ENCODE measurements around the gene XRCC2.
"Not testable (repeated sequence)": the region's sequence is repeated elsewhere in the genome, so short reads cannot be mapped to it uniquely, and the experiment has no call there.

XRCC2 gene

DNA sequence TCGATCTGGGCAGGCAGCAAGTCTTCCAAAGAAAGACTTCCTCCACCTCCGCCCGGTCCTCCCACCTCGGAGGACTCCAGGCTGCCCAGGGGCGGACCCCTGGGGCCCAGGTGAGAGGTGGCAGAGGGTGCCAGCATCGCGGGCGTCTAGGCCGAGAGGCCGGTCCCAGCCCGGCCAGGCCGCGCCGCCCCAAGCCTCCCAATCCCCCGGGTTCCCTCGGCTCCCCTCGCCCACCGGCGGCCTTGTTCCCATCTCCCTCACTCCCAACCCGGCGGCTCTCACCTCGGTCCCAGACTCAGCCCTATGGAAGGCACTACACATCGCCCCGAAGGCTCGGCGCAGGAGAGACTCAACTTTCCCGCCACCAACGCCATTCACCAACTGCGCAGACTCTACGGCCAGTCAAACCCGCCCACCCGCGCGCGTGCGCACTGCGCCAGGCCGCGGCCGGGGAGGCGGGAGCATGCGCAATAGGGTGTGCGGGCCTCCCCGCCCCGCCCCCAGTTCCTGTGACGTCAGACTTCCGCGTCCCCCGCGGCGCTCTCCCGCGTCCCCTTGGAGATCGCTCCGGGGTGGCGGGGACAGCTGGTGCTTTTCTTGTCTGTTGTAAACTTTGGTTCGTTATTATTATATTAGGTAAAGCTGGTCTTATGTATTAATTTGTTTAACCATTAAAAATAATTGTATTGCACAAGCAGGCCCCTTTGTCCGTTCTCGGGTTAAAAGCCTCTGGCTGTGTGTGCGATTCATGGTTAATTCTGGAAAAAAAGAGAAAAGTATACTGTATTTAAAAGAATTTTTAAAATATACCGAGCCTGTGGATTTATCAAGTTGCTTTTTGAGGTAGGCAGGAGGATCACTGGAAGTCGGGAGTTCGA, at the start of gene XRCC2:
XRCC2 (minus strand) TSS at position 383 of the 878 bp plus-strand sequence; CDS start at position 321, 62 bp downstream.
- peak; percentile 100 for DNase-seq (ENCODE audit: low spot score)

DNA sequence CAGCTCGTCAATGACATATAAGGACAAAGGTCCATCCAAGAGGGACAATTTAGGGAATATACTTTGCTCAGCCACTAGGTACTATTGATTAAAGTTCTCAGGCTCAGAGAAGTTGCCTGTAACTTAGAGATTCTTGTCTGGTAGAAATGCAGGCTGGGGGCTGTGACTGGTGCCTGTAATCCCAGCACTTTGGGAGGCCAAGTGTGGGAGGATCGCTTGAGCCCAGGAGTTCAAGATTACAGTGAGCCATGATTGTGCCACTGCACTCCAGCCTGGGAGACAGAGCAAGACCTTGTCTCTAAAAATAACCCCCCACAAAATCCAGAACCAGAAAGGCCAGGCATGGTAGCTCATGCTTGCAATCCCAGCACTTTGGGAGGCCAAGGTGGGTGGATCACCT, 47.4 kb upstream of the XRCC2 start:
- DNase-seq (ENCODE audit: low spot score): no peak

DNA sequence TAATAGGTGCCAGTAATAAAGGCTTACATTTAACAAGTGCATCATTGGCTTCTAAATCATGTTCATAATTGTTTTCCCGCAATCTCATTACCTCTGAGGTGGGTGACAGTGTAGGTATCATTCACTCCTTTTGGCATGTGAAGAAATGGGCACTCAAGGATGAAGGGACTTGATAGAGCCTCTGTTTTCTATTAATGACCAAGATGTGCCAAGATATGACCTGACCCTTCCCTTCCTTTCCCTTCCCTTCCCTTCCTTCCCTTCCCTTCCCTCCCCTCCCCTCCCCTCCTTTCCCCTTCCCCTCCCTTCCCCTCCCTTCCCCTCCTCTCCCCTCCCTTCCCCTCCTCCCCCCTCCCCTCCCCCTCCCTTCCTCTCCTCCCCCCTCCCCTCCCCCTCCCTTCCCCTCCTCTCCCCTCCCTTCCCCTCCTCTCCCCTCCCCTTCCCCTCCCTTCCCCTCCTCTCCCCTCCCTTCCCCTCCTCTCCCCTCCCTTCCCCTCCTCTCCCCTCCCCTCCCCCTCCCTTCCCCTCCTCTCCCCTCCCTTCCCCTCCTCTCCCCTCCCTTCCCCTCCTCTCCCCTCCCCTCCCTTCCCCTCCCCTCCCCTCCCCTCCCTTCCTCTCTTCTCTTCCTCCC, 36.6 kb upstream of the XRCC2 start:
- not testable (repeated sequence) for DNase-seq (ENCODE audit: low spot score)

DNA sequence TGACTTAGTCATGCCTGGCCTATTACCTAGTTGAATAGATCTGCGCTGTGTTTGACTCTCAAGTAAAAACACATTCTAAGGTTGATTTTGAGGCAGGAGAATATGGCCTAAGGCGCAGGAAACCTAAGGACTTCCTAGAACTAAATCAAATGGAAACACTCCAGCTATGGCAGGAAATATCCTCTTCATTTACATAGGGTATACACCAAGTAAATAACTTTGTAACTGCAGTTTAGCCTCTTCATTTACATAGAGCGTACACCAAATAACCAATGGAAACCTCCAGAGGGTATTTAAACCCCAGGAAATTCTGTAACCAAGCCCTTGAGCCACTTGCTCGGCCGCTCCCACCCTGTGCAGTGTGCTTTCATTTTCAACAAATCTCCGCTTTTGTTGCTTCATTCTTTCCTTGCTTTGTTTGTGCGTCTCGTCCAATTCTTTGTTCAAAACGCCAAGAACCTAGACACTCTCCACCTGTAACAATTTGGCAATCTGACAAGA, 35.6 kb upstream of the XRCC2 start:
- DNase-seq (ENCODE audit: low spot score): no peak

DNA sequence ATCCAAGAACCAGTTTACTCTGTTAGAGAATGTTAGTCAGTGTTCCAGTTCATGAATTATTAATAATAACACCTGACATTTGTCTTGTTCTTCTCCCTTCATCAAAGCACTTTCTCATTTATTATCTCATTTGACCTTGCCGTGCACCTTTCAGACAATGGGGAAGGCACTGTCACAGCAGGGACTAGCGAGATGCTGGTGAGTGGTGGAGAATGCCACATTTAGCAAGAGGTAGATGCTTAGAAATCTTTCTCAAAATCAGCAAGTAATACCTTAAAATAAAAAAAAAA, 34.2 kb upstream of the XRCC2 start:
- DNase-seq (ENCODE audit: low spot score): no peak

DNA sequence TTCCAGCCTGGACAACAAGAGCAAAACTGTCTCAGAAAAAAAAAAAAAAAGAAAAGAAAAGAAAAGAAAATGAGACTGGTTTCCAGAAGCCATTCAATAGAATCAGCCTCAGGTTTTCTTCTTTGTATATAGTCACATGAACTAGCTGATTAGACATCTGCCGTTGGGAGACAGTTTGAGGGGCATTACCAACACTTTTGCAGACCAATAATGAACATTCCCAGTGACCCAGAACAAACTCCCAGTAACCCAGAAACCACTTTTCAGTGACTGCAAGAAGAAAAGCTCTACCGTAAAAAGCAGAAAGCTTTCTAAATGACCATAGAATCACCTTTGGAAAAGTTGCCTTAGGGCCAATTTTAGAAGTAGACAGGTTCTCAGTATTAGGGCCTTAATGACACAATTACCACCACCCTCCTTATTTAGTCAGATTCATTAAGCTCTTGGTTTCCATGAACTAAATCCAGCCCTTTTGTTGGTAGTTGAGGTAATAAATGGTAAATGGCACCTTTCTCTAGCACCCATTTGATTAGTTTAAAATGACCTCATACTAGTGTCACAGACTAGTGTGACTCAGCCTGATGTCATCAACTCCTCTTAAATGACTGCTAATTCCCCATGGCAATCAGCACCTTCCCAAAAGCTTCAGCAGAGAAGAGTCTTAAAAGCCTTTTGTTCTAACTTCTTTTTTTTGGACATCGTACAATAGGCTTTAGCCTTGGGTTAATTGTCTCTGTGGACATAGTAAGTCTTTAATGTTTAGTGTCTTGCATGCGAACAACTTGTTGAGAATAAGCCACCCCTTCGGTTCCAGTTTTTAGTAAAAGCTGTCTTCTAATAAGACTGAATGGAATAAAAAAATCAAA, 33.6 kb upstream of the XRCC2 start:
- DNase-seq (ENCODE audit: low spot score): no peak

DNA sequence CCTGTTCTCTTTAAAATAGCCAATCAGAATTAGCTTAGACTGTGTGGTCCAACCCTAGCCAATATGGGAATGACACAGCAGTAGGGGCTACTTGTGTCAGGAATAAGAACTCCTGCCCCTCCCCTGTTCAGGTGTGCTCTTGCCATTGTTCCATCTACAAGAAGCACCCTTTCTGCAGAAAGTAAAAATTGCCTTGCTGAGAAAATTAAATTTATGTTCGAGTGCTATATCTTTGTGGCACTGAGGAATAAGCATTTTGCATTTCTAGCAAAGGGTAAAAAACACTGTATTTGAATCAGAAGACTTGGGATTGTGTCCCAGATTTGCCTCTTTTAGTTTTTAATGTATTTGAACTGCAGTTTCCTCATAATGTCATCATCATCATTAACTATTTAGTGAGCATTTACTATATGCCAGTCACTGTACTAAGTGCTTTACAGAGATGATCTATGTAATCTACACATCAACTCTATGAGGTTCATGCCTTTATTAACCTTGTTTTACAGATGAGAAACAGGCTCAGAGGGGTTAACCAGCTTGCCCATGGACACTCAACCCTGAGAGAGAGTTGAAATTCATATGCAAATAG, 28.9 kb upstream of the XRCC2 start:
- no peak for DNase-seq (ENCODE audit: low spot score)

DNA sequence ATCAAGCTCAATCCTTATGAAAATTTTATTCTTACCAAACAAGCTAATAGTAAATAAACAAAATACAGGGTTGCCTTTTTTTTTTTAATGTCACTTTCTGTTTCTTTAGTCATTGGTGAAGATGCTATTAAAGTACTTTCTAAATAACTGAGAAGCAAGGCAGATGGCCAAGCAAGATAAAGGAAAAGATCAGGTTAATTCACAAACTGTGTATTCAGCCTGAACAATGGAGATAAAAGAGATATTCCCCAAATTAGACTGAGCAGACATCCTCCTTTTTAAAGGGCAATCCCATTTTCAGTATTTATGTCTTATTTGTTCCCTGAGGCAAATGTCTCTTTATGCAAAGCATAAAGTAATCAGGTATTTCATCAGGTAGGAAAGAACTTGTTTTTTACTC, 23.1 kb upstream of the XRCC2 start:
- no peak for DNase-seq (ENCODE audit: low spot score)

DNA sequence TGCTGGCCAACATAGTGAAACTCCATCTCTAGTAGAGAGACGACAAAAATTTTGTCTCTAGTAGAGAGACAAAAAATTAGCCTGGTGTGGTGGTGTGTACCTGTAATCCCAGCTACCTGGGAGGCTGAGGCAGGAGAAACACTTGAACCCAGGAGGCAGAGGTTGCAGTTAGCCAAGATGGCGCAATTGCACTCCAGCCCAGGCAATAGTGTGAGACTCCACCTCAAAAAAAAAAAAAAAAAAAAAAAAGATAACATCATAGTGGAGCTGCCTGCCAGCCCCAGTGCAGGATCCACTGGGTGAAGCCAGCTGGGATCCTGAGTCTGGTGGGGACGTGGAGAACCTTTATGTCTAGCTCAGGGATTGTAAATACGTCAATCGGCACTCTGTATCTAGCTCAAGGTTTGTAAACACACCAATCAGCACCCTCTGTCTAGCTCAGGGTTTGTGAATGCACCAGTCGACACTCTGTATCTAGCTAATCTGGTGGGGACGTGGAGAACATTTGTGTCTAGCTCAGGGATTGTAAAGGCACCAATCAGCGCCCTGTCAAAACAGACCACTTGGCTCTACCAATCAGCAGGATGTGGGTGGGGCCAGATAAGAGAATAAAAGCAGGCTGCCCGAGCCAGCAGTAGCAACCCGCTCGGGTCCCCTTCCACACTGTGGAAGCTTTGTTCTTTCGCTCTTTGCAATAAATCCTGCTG, 21.5 kb upstream of the XRCC2 start:
- not testable (repeated sequence) for DNase-seq (ENCODE audit: low spot score)

DNA sequence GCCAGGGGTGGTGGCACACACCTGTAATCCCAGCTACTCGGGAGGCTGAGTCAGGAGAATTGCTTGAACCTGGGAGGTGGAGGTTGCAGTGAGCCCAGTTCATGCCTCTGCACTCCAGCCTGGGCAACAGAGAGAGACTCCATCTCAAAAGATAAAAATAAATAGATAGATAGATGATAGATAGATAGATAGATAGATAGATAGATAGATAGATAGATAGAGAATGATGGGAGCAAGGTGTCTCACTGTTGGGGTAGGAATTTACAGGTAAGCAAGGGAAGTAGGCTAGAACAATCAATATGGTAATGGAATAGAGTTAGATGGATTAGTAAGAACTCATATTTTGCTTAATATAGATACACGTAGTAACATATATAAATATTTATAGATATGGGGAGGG, 16.3 kb upstream of the XRCC2 start:
- not testable (repeated sequence) for DNase-seq (ENCODE audit: low spot score)

DNA sequence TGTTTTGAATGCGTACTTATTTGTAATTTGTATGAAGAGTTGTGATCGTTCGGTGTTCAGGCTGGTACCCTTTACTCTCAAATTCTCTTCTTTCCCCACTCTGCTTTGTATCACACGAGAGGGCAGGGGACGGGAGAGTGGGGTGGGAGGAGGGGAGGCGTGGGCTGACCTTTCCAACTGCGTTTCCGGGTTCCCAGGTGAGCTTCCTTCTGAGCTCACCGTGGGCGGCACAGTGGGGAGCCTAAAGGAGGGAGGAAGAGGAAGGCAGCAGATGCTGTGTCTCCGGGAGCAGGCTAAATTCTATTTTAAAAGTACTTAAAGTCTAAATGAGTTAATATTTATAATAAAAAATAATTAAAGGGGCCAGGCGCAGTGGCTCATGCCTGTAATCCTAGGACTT, 7.4 kb upstream of the XRCC2 start:
- DNase-seq (ENCODE audit: low spot score): no peak

DNA sequence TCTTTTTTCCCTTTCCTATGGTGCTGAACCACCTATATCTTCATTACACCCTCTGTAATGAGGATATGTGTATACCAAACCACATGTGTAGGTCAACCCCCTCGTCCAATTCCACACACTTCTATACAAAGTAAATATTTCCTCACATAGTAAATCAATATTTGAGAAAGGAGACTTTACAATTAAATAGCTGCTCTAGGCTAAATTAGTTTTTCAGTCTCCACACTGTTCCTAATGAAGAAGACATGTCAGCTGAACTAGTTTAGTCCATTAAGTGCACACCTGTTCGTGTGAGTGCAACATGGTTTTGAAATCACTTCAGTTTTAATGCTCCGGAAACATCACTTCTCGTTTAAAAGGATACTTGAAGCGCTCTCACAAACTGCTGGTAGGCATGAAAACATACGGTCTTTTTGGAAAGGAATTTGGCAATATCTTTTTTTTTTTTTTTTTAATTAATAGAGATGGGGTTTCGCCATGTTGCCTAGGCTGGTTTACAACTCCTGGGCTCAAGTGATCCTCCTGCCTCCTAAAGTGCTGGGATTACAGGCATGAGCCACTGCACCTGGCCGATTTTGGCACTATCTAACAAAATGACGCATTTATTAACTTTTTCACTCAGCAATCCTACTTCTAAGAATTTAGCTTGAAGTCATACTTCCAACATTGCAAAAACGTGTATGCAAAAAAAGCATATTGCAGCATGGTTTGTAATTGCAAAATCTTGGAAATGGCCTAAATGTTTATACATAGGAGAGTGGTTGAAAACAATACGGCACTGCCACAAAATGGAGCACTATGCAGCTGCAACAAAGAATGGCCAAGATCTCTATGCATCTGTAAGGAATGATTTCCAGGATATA, 2.1 kb upstream of the XRCC2 start:
- no peak for DNase-seq (ENCODE audit: low spot score)

DNA sequence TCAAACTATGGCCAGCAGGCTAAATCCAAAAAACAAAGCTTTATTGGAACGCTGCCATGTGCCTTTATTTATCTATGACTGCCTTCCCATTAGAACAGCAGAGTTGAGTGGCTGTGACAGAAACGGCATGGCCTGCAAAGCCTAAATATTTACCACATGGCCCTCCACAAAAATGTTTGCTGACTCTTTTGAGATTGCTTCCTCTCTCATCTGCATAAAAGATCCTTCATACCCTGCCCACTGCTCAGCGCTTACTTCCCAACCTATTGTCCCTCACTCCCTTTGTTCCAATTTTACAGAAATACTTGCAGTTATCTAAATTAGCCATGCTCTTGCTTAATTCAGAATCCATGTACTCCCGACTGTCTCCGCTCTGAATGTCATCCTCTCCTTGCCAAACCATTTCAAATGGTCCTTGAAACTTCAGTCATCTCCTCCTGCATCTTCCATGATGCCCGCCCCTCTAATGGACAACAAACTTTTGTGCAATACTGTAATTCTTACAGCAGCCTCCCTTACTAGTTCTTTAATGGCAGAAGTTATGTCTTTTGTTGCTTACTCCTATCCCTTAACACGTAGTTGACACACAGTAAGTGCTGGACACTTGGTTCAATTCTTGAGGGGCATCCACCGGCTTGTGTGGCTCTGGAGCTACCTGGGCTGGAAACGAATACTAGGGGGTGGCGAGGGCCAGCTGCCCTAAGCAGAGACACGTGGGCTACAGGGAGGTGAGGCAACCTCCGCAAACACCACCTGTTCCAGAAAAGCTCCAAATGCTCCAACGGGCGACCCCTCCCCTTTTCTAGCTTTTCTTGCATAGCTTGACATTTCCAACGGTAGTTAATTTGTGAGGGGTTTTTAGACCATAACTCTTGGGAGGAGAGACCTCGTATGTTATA, 832 bp downstream of the XRCC2 start:
- DNase-seq (ENCODE audit: low spot score): peak; percentile 45

DNA sequence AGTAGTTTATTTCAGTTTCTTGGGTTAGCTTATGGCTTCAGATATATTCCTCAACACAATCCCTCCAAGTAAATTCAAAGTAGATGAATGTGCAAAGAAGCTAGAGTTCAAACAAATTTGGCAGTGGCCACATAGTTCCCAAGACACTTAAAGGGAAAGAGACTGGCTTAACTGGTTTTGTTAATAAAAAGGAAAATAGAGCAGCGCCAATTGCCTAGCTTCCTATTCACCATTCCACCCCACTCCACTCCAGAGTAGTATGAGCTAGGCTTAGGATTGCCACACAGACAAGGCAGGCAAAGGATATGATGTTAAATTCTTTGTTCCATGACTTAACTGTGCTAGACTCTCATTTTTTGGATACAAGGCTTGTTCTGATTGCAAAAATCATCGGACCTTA, 2.0 kb downstream of the XRCC2 start:
- no peak for DNase-seq (ENCODE audit: low spot score)

DNA sequence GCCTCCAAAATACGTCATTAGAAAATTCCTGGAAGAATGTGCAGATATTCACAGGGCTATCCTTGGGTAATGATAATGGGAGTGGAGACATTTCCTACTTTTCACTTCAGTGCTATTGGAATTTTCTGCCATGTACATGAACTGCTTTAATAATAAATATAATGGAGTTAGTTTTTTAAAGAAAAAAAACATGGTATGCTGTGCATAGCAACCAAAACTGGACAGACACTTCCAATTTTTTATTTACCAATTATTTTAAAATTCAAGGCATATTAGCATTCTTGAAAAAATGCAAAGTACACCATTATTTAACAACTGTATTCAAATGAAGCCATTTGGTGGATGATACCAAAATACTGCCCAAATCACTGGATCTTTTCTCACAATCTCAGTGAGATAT, 3.3 kb downstream of the XRCC2 start:
- DNase-seq (ENCODE audit: low spot score): no peak

DNA sequence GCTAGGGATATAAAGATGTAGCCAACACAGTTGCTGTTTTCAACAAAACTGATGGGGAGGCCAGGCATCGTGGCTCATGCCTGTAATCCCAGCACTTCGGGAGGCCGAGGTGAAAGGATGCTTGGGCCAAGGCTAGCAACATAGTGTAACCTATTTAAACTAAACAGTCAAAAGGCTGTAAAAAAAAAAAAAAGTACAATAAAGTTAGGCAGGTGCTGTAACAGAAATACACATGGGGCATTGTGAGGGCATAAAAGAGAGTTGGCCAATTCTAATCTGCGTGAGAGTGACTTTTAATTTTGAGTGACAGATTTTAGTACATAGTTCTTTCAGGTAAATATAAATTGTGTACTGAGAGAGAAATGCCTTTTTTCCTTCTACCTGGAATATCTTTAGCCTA, 6.2 kb downstream of the XRCC2 start:
- no peak for DNase-seq (ENCODE audit: low spot score)

DNA sequence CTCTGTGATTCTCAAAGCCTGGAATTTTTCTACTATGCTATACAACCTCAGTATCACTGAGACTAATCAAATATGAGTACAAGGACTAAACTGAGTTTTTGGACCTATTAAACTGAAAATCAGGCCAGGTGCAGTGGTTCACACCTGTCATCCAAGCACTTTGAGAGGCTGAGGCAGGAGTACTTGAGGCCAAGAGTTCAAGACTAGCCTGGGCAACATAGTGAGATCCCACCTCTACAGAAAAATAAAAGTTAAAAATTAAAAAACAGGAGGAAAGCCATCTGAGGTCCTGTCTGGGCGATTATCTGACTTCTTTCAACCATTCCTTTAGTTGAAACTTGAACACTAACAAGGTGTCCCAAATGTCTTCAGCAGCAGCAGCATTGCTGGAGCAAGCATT, 7.0 kb downstream of the XRCC2 start:
- DNase-seq (ENCODE audit: low spot score): no peak

DNA sequence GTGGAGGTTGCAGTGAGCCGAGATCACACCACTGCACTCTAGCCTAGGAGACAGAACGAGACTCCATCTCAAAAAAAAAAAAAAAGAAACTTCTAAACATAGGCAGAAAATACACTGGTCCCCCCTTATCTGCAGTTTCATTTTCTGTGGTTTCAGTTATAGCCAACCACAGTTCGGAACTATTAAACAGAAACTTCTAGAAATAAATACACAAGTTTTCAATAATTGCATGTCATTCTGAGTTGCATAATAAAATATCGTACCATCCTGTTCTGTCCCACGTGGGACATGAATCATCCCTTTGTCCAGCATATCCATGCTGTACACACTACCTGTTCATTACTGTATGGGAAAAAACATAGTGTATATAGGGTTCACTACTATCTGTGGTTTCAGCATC, 8.0 kb downstream of the XRCC2 start:
- no peak for DNase-seq (ENCODE audit: low spot score)

DNA sequence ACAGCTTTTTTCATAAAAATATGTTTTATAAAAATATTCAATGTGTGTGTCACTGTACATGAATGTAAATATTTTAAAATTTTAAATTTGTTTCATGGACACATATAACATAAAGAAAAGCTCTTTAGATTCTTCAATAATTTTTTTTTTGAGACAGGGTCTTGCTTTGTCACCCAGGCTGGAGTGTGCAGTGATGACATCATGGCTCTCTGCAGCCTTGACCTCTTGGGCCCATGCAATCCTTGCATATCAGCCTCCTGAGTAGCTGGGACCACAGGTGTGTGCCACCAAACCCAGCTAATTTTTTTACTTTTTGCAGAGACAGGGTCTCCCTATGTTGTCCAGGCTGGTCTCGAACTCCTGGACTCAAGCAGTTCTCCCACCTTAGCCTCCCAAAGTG, 9.9 kb downstream of the XRCC2 start:
- no peak for DNase-seq (ENCODE audit: low spot score)

DNA sequence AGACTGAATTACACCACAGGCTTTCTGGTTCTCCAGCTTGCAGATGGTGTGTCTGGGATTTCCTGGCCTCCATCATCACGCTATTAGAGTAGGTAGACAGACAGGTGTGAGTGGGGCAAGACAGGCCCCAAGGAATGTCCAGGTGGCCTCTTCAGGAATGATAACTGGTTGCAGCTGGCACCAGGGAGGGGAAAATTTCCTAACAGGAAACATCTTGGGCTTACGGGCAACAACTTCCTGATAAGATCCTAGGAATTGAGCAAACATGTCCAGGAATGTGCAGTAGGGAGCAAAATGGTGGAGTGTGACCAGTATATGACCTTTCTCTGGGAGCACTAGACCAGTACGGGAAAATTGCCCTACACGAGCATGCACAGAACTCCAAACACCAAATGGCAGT, 11.3 kb downstream of the XRCC2 start:
- no peak for DNase-seq (ENCODE audit: low spot score)
